ENCODE data around the gene NUP50.

Gene NUP50

GRCh38 chr22:45163451-45164269 lies at the start of gene NUP50:
TSS of gene NUP50 (plus strand) at chr22:45163925. CDS start at chr22:45168178, 4,253 bp downstream.
- H3K4me3 ChIP-seq (ENCODE audit: low read length): peak within 1 kb of the TSS; percentile 39
- no peaks in the 10 kb centered on the region for H3K27me3 ChIP-seq (ENCODE audit: control insufficient read depth, insufficient read depth, low read length)
- H3K9ac ChIP-seq (ENCODE audit: low read length): peak within 1 kb of the TSS; percentile 85
- no peaks in the 10 kb centered on the region for H3K36me3 ChIP-seq (ENCODE audit: control insufficient read depth, insufficient read depth, low read length)
- peaks cover 44% of the 10 kb centered on the region for H3K4me1 ChIP-seq (ENCODE audit: control insufficient read depth, insufficient read depth, low read length)
- no peaks in the 10 kb centered on the region for H3K9me3 ChIP-seq (ENCODE audit: control insufficient read depth, low read length)

- Histone ChIP-seq H3K9me3 (ENCODE audit: control insufficient read depth, low read length) (no peaks in the 10 kb centered on the region), H3K4me3 (ENCODE audit: low read length) (no peak overlapping the region), H3K36me3 (ENCODE audit: control insufficient read depth, insufficient read depth, low read length) (no peaks in the 10 kb centered on the region), H3K9ac (ENCODE audit: low read length) (no peak overlapping the region), H3K27me3 (ENCODE audit: control insufficient read depth, insufficient read depth, low read length) (no peaks in the 10 kb centered on the region), H3K4me1 (ENCODE audit: control insufficient read depth, insufficient read depth, low read length) (no peaks in the 10 kb centered on the region)
Measured at GRCh38 chr22:45120440-45120839, 43.3 kb upstream of the NUP50 start.

- Histone ChIP-seq H3K9ac (ENCODE audit: low read length) (no peak overlapping the region), H3K4me3 (ENCODE audit: low read length) (no peak overlapping the region), H3K27me3 (ENCODE audit: control insufficient read depth, insufficient read depth, low read length) (no peaks in the 10 kb centered on the region), H3K9me3 (ENCODE audit: control insufficient read depth, low read length) (no peaks in the 10 kb centered on the region), H3K4me1 (ENCODE audit: control insufficient read depth, insufficient read depth, low read length) (no peaks in the 10 kb centered on the region), H3K36me3 (ENCODE audit: control insufficient read depth, insufficient read depth, low read length) (no peaks in the 10 kb centered on the region)
Measured at GRCh38 chr22:45120931-45121330, 42.8 kb upstream of the NUP50 start.

- Histone ChIP-seq H3K4me3 (ENCODE audit: low read length) (no peak overlapping the region), H3K27me3 (ENCODE audit: control insufficient read depth, insufficient read depth, low read length) (no peaks in the 10 kb centered on the region), H3K9ac (ENCODE audit: low read length) (no peak overlapping the region), H3K36me3 (ENCODE audit: control insufficient read depth, insufficient read depth, low read length) (no peaks in the 10 kb centered on the region), H3K9me3 (ENCODE audit: control insufficient read depth, low read length) (no peaks in the 10 kb centered on the region), H3K4me1 (ENCODE audit: control insufficient read depth, insufficient read depth, low read length) (no peaks in the 10 kb centered on the region)
Measured at GRCh38 chr22:45124176-45124847, 39.4 kb upstream of the NUP50 start.

GRCh38 chr22:45125188-45125587 lies 38.5 kb upstream of the NUP50 start:
- Histone ChIP-seq H3K27me3 (ENCODE audit: control insufficient read depth, insufficient read depth, low read length) (no peaks in the 10 kb centered on the region), H3K36me3 (ENCODE audit: control insufficient read depth, insufficient read depth, low read length) (no peaks in the 10 kb centered on the region), H3K4me1 (ENCODE audit: control insufficient read depth, insufficient read depth, low read length) (no peaks in the 10 kb centered on the region), H3K9ac (ENCODE audit: low read length) (no peak overlapping the region), H3K9me3 (ENCODE audit: control insufficient read depth, low read length) (no peaks in the 10 kb centered on the region), H3K4me3 (ENCODE audit: low read length) (no peak overlapping the region)

- Histone ChIP-seq H3K27me3 (ENCODE audit: control insufficient read depth, insufficient read depth, low read length) (no peaks in the 10 kb centered on the region), H3K4me1 (ENCODE audit: control insufficient read depth, insufficient read depth, low read length) (no peaks in the 10 kb centered on the region), H3K4me3 (ENCODE audit: low read length) (no peak overlapping the region), H3K36me3 (ENCODE audit: control insufficient read depth, insufficient read depth, low read length) (no peaks in the 10 kb centered on the region), H3K9me3 (ENCODE audit: control insufficient read depth, low read length) (no peaks in the 10 kb centered on the region), H3K9ac (ENCODE audit: low read length) (no peak overlapping the region)
Measured at GRCh38 chr22:45127866-45128265, 35.9 kb upstream of the NUP50 start.

GRCh38 chr22:45129703-45130524 lies 33.8 kb upstream of the NUP50 start:
- H3K4me3 ChIP-seq (ENCODE audit: low read length): no peak overlapping the region
- no peaks in the 10 kb centered on the region for H3K4me1 ChIP-seq (ENCODE audit: control insufficient read depth, insufficient read depth, low read length)
- H3K9me3 ChIP-seq (ENCODE audit: control insufficient read depth, low read length): no peaks in the 10 kb centered on the region

GRCh38 chr22:45130891-45131290 lies 32.8 kb upstream of the NUP50 start:
- no peaks in the 10 kb centered on the region for H3K27me3 ChIP-seq (ENCODE audit: control insufficient read depth, insufficient read depth, low read length)
- no peak overlapping the region for H3K9ac ChIP-seq (ENCODE audit: low read length)
- peaks cover 8% of the 10 kb centered on the region for H3K36me3 ChIP-seq (ENCODE audit: control insufficient read depth, insufficient read depth, low read length)
- H3K9me3 ChIP-seq (ENCODE audit: control insufficient read depth, low read length): no peaks in the 10 kb centered on the region
- no peaks in the 10 kb centered on the region for H3K4me1 ChIP-seq (ENCODE audit: control insufficient read depth, insufficient read depth, low read length)
- no peak overlapping the region for H3K4me3 ChIP-seq (ENCODE audit: low read length)

More at GRCh38 chr22:45129703-45130524, 33.8 kb upstream of the NUP50 start:
- Histone ChIP-seq H3K9ac (ENCODE audit: low read length) (no peak overlapping the region), H3K27me3 (ENCODE audit: control insufficient read depth, insufficient read depth, low read length) (no peaks in the 10 kb centered on the region), H3K36me3 (ENCODE audit: control insufficient read depth, insufficient read depth, low read length) (peaks cover 8% of the 10 kb centered on the region)

- H3K9me3 ChIP-seq (ENCODE audit: control insufficient read depth, low read length): no peaks in the 10 kb centered on the region
- H3K36me3 ChIP-seq (ENCODE audit: control insufficient read depth, insufficient read depth, low read length): peaks cover 8% of the 10 kb centered on the region
- H3K4me3 ChIP-seq (ENCODE audit: low read length): no peak overlapping the region
- H3K27me3 ChIP-seq (ENCODE audit: control insufficient read depth, insufficient read depth, low read length): no peaks in the 10 kb centered on the region
- no peaks in the 10 kb centered on the region for H3K4me1 ChIP-seq (ENCODE audit: control insufficient read depth, insufficient read depth, low read length)
- H3K9ac ChIP-seq (ENCODE audit: low read length): no peak overlapping the region
Measured at GRCh38 chr22:45131749-45132148, 32.0 kb upstream of the NUP50 start.

GRCh38 chr22:45134313-45134712 lies 29.4 kb upstream of the NUP50 start:
- H3K9me3 ChIP-seq (ENCODE audit: control insufficient read depth, low read length): no peaks in the 10 kb centered on the region
- no peak overlapping the region for H3K4me3 ChIP-seq (ENCODE audit: low read length)
- H3K9ac ChIP-seq (ENCODE audit: low read length): no peak overlapping the region
- no peaks in the 10 kb centered on the region for H3K27me3 ChIP-seq (ENCODE audit: control insufficient read depth, insufficient read depth, low read length)
- no peaks in the 10 kb centered on the region for H3K4me1 ChIP-seq (ENCODE audit: control insufficient read depth, insufficient read depth, low read length)
- peaks cover 8% of the 10 kb centered on the region for H3K36me3 ChIP-seq (ENCODE audit: control insufficient read depth, insufficient read depth, low read length)

GRCh38 chr22:45136594-45136993 lies 27.1 kb upstream of the NUP50 start:
- Histone ChIP-seq H3K9ac (ENCODE audit: low read length) (no peak overlapping the region), H3K27me3 (ENCODE audit: control insufficient read depth, insufficient read depth, low read length) (no peaks in the 10 kb centered on the region), H3K4me3 (ENCODE audit: low read length) (no peak overlapping the region), H3K9me3 (ENCODE audit: control insufficient read depth, low read length) (no peaks in the 10 kb centered on the region), H3K4me1 (ENCODE audit: control insufficient read depth, insufficient read depth, low read length) (no peaks in the 10 kb centered on the region), H3K36me3 (ENCODE audit: control insufficient read depth, insufficient read depth, low read length) (peaks cover 8% of the 10 kb centered on the region)

GRCh38 chr22:45139693-45140092 lies 24.0 kb upstream of the NUP50 start:
- Histone ChIP-seq H3K4me1 (ENCODE audit: control insufficient read depth, insufficient read depth, low read length) (no peaks in the 10 kb centered on the region), H3K36me3 (ENCODE audit: control insufficient read depth, insufficient read depth, low read length) (no peaks in the 10 kb centered on the region), H3K4me3 (ENCODE audit: low read length) (no peak overlapping the region), H3K9me3 (ENCODE audit: control insufficient read depth, low read length) (no peaks in the 10 kb centered on the region), H3K9ac (ENCODE audit: low read length) (no peak overlapping the region), H3K27me3 (ENCODE audit: control insufficient read depth, insufficient read depth, low read length) (no peaks in the 10 kb centered on the region)

All from mucosa of stomach (tissue), 1 donor.